Endodermal cell (in vitro differentiated cells): ENCODE data around the gene C1QTNF8. TPM values are rescaled to one million over a fixed set of nuclear protein-coding genes. Genes with fewer than 3 reads are reported as not detected.

Source experiments
- DNase-seq: peaks from one replicate; pipeline ENCODE4 v3.0.0-alpha.2; 2017
- H3K27ac ChIP-seq: 2 replicates; pipeline ENCODE4 v1.5.1; 2013; ENCODE audit warnings: mild to moderate bottlenecking, low read depth, low read length, moderate library complexity
- H3K27me3 ChIP-seq: 2 replicates; pipeline ENCODE4 v1.6.1; 2013; ENCODE audit warnings: mild to moderate bottlenecking, low read length, moderate library complexity; ENCODE audit not compliant: insufficient read depth, control insufficient read depth, poor library complexity, severe bottlenecking
- H3K36me3 ChIP-seq: 2 replicates; pipeline ENCODE4 v1.7.0; 2013; ENCODE audit warnings: mild to moderate bottlenecking, low read length, moderate library complexity; ENCODE audit not compliant: control insufficient read depth, insufficient read depth
- H3K4me1 ChIP-seq: one replicate; pipeline ENCODE4 v1.7.0; 2013; ENCODE audit warnings: low read length; ENCODE audit not compliant: control insufficient read depth, insufficient read depth
- H3K4me3 ChIP-seq: 2 replicates; pipeline ENCODE4 v1.5.1; 2013; ENCODE audit warnings: mild to moderate bottlenecking, low read length, moderate library complexity
- H3K9ac ChIP-seq: 2 replicates; pipeline ENCODE4 v1.6.1; 2013; ENCODE audit warnings: mild to moderate bottlenecking, low read length, moderate library complexity; ENCODE audit not compliant: poor library complexity, severe bottlenecking; ENCODE audit errors: extremely low read depth
- H3K9me3 ChIP-seq: 2 replicates; pipeline ENCODE4 v1.6.1; 2013; ENCODE audit warnings: mild to moderate bottlenecking, low read length, moderate library complexity; ENCODE audit not compliant: control insufficient read depth
- H3K27ac Mint-ChIP-seq: 2 replicates; pipeline ENCODE4 v1.8.0; 2020; ENCODE audit warnings: mixed read lengths
- H3K27me3 Mint-ChIP-seq: 2 replicates; pipeline ENCODE4 v1.8.0; 2021; ENCODE audit warnings: mild to moderate bottlenecking, mixed read lengths; ENCODE audit not compliant: insufficient read depth
- H3K36me3 Mint-ChIP-seq: 2 replicates; pipeline ENCODE4 v1.8.0; 2020; ENCODE audit warnings: low read depth, mixed read lengths
- H3K4me1 Mint-ChIP-seq: 2 replicates; pipeline ENCODE4 v1.8.0; 2020; ENCODE audit warnings: mixed read lengths
- H3K4me3 Mint-ChIP-seq: 2 replicates; pipeline ENCODE4 v1.8.0; 2020; ENCODE audit warnings: mild to moderate bottlenecking, moderate library complexity, mixed read lengths
- H3K9me3 Mint-ChIP-seq: 2 replicates; pipeline ENCODE4 v1.8.0; 2020; ENCODE audit warnings: mild to moderate bottlenecking, mixed read lengths
- CTCF ChIP-seq: fragments of 200-600 bp; sonication (generic); conservative IDR thresholded peaks from 2 replicates; pipeline ENCODE4 v1.5.0; 2021; ENCODE audit warnings: antibody characterized with exemption, mild to moderate bottlenecking
- WGBS, 2 experiments: methylation state at CpG; one replicate each; pipeline versions ENCODE4 v1.1.5 to v1.1.7; 2013; ENCODE audit warnings: missing lambda C conversion rate in 2 of 2, mixed read lengths in 1 of 2; ENCODE audit not compliant: insufficient coverage in 1 of 2, insufficient read length in 1 of 2; 5-methylcytosine and 5-hydroxymethylcytosine counted together
- total RNA-seq, 2 donors: library from RNA; stranded (reverse); fragmentation: NEBNext Ultra II Directional in 1 of 2; extraction: Animal tissue kit (Norgen Biotek cat#: 25700) in 1 of 2; gene quantifications; 2 replicates in 1 of 2; 3 replicates in 1 of 2; pipeline ENCODE4 v1.2.1, GENCODE V29; 2021

The C1QTNF8 gene
- total RNA-seq, 2 donors from 2014 or later: 0.15 to 0.20 TPM

DNA sequence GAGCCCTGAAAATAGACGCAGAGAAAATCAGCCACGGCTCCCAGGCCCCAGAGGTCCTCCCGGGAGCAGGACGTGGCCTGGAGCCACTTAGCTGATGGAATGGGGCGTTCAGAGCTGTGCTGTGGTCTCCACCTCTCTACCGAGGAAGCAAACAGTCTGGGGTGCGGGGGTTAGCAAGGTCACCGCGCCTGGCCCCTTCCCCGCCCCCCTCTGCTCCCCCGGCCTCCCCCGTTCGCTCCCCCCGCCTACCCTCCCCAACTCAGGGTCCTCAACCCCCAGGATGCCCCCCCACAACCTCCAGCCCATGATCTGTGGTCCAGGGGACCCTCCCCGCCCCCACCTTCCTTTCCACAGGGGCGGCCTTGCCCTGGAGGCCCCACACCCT lies 20.6 kb upstream of the C1QTNF8 start:
- Mint-ChIP-seq H3K9me3 (no peaks in the 10 kb centered on the region), H3K4me1 (no peaks in the 10 kb centered on the region), H3K27me3 (peaks cover 5% of the 10 kb centered on the region), H3K4me3 (no peak overlapping the region), H3K36me3 (no peaks in the 10 kb centered on the region), H3K27ac (no peak overlapping the region)
- TF ChIP-seq CTCF: no peak
- H3K27me3 ChIP-seq: no peaks in the 10 kb centered on the region
- no peak for DNase-seq
- no peak overlapping the region for H3K4me3 ChIP-seq
- no peaks in the 10 kb centered on the region for H3K4me1 ChIP-seq
- no peak overlapping the region for H3K9ac ChIP-seq
- H3K36me3 ChIP-seq: no peaks in the 10 kb centered on the region
- WGBS, 2 experiments: 89 to 100% methylated on average over 5 to 9 of the region's 16 CpGs
- H3K9me3 ChIP-seq: no peaks in the 10 kb centered on the region
- no peak overlapping the region for H3K27ac ChIP-seq

DNA sequence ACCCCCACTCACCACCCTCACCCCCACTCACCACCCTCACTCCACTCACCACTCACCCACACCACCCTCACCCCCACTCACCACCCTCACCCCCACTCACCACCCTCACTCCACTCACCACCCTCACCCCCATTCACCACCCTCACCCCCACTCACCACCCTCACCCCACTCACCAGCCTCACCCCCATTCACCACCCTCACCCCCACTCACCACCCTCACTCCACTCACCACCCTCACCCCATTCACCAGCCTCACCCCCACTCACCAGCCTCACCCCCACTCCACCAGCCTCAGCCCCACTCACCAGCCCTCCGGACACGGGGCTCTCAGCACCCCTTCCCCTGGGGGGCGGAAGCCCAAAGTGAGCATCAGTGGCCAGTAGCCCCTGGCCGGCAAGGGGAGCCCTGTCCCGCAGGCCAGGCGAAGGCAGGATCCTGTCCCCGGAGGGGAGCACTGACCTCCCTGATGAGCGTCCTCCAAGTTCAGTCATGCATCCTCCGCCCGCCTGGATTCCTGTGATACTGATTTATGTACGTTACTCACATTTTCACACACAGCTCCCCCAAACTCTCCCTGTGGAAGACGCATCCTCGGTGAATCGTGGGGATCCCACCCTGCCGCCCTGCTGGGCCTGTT lies 18.0 kb upstream of the C1QTNF8 start:
- no peaks in the 10 kb centered on the region for H3K36me3 Mint-ChIP-seq
- H3K4me3 ChIP-seq: no peak overlapping the region
- H3K9me3 Mint-ChIP-seq: no peaks in the 10 kb centered on the region
- peaks cover 24% of the 10 kb centered on the region for H3K27me3 Mint-ChIP-seq
- no peak overlapping the region for H3K4me3 Mint-ChIP-seq
- H3K9me3 ChIP-seq: no peaks in the 10 kb centered on the region
- no peaks in the 10 kb centered on the region for H3K4me1 ChIP-seq
- DNase-seq: no peak
- H3K27ac ChIP-seq: no peak overlapping the region
- no peak overlapping the region for H3K27ac Mint-ChIP-seq
- 86 to 93% methylated on average over 6 to 15 of the region's 15 CpGs for WGBS, 2 experiments
- no peaks in the 10 kb centered on the region for H3K4me1 Mint-ChIP-seq
- no peaks in the 10 kb centered on the region for H3K36me3 ChIP-seq
- TF ChIP-seq CTCF: no peak
- no peaks in the 10 kb centered on the region for H3K27me3 ChIP-seq
- H3K9ac ChIP-seq: no peak overlapping the region

GRCh38 chr16:1113489-1113888 lies 17.4 kb upstream of the C1QTNF8 start:
- no peaks in the 10 kb centered on the region for H3K36me3 ChIP-seq
- no peaks in the 10 kb centered on the region for H3K9me3 ChIP-seq
- DNase-seq: no peak
- WGBS, 2 experiments: 90 to 94% methylated on average over 4 to 13 of the region's 16 CpGs
- peaks cover 2% of the 10 kb centered on the region for H3K27me3 ChIP-seq
- Mint-ChIP-seq H3K4me1 (no peaks in the 10 kb centered on the region), H3K27me3 (peaks cover 24% of the 10 kb centered on the region), H3K9me3 (no peaks in the 10 kb centered on the region), H3K27ac (no peak overlapping the region), H3K4me3 (no peak overlapping the region), H3K36me3 (no peaks in the 10 kb centered on the region)
- no peak overlapping the region for H3K4me3 ChIP-seq
- no peaks in the 10 kb centered on the region for H3K4me1 ChIP-seq
- TF ChIP-seq CTCF: no peak
- H3K9ac ChIP-seq: no peak overlapping the region
- no peak overlapping the region for H3K27ac ChIP-seq
